Myocyte (in vitro differentiated cells): Measurements from ENCODE around the gene TMEM238. TPM values are rescaled to one million over a fixed set of nuclear protein-coding genes. Genes with fewer than 3 reads are reported as not detected.
"Not testable (repeated sequence)": the region's sequence is repeated elsewhere in the genome, so short reads cannot be mapped to it uniquely, and the experiment has no call there.

Experiments used
- DNase-seq: peaks from one replicate; pipeline ENCODE4 v3.0.0-alpha.2; 2012; ENCODE audit warnings: low read depth
- total RNA-seq: library from RNA; depleted of rRNA; stranded (reverse); fragments of >200 nt; gene quantifications from 2 replicates; pipeline ENCODE4 v1.2.3, GENCODE V29; 2014

The TMEM238 gene
- total RNA-seq, 1 donor from 2014 or later: not detected

DNA sequence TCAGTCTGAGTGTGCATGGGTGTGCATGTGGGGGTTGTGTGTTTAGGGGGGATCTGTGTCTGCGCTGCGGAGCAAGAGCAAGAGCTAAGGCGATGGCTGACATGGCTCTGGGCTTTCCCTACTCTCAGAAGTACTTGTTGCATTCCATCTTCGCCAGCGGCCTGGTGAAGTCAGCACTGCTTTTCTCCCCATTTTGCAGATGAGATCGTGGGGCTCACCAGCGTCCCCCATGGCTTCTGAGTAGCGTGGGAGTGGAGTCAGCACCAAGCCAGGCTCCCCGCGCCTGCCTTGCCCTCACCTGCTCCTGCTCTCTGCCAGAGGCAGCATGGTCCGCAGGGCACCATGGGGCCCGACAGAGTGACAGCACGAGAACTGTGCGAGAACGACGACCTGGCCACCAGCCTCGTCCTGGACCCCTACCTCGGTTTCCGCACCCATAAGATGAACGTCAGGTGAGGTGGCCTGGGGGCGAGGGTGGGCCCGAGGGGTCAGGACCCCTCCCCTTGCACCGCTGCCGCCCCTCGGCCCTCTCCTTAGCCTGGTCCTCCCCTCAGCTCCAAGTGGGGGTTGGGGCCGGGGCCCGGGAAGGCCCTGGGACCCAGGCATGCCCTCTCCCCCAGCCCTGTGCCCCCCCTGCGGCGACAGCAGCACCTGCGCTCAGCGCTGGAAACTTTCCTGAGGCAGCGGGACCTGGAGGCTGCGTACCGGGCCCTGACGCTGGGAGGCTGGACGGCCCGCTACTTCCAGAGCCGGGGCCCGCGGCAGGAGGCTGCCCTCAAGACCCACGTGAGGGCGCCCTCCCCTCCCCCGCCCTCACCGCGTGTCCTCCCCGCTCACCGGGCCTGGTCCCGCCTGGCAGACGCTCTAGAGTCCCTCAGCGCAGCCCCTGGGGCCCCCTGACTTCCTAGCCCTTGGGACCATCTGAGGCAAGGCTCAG is 42.2 kb downstream of the TMEM238 start:
- no peak for DNase-seq

GRCh38 chr19:55341171-55341588 is 42.9 kb downstream of the TMEM238 start:
- DNase-seq: peak; percentile 89

GRCh38 chr19:55340784-55341147 is 43.3 kb downstream of the TMEM238 start:
- DNase-seq: peak; percentile 52

- DNase-seq: no peak
Observed at GRCh38 chr19:55339889-55340783, 44.0 kb downstream of the TMEM238 start.

- peak; percentile 100 for DNase-seq
Observed at GRCh38 chr19:55339105-55339888, 44.8 kb downstream of the TMEM238 start, which contains the start of gene KMT5C. Gene KMT5C, plus strand, starts transcription at chr19:55339876. Its CDS starts 2,061 bp downstream, at chr19:55341937.

- DNase-seq: no peak
Observed at GRCh38 chr19:55336101-55336500, 48.0 kb downstream of the TMEM238 start.

- no peak for DNase-seq
Observed at GRCh38 chr19:55333870-55334269, 50.2 kb downstream of the TMEM238 start.

DNA sequence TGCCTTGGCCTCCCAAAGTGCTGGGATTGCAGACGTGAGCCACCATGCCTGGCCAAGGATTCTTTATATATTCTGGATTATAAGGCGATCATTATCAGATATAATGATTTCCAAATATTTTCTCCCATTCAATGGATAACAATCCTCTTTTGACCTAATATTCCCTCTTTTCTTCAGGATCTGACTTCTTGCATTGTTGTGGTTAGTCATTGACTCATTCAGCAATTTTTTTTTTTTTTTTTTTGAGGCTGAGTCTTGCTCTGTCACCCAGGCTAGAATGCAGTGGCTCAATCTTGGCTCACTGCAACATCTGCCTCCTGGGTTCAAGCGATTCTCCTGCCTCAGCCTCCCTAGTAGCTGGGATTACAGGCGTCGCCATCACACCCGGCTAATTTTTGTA is 54.3 kb downstream of the TMEM238 start:
- not testable (repeated sequence) for DNase-seq

Other genes with a start within 250 kb of the TMEM238 start
- gene TNNT1, start 235.1 kb downstream of the TMEM238 start, total RNA-seq: 4,534 and 4,610 TPM in 2 replicates
- 1.5 and 1.7 TPM in 2 replicates for gene TNNI3, start 226.6 kb downstream of the TMEM238 start, total RNA-seq
- gene DNAAF3, start 217.7 kb downstream of the TMEM238 start, total RNA-seq: 0.94 and 1.4 TPM in 2 replicates
- 1.4 TPM in 1 of 2 replicates, not detected in the other for gene SYT5, start 204.0 kb downstream of the TMEM238 start, total RNA-seq
- 0.05 and 0.31 TPM in 2 replicates for gene PTPRH, start 174.8 kb downstream of the TMEM238 start, total RNA-seq
- 0.73 and 0.83 TPM in 2 replicates for gene TMEM86B, start 155.5 kb downstream of the TMEM238 start, total RNA-seq
- gene PPP6R1, start 125.3 kb downstream of the TMEM238 start, total RNA-seq: 64.6 and 68.0 TPM in 2 replicates
- 37.1 and 39.3 TPM in 2 replicates for gene HSPBP1, start 104.2 kb downstream of the TMEM238 start, total RNA-seq
- gene BRSK1, start 100.3 kb downstream of the TMEM238 start, total RNA-seq: 5.5 and 12.2 TPM in 2 replicates
- not detected in 2 replicates for gene TMEM150B, start 59.0 kb downstream of the TMEM238 start, total RNA-seq
- gene KMT5C, start 44.4 kb downstream of the TMEM238 start, total RNA-seq: 17.3 and 28.9 TPM in 2 replicates
- gene COX6B2, start 29.6 kb downstream of the TMEM238 start, total RNA-seq: 0.24 TPM in 1 of 2 replicates, not detected in the other
- gene GARIN5B, start 21.0 kb downstream of the TMEM238 start, total RNA-seq: not detected in 2 replicates
- 0.19 and 0.83 TPM in 2 replicates for gene IL11, start 13.8 kb downstream of the TMEM238 start, total RNA-seq
- gene TMEM190, start 7.5 kb downstream of the TMEM238 start, total RNA-seq: not detected in 2 replicates
- 321 and 447 TPM in 2 replicates for gene RPL28, start 1.6 kb upstream of the TMEM238 start, total RNA-seq
- 39.8 and 54.9 TPM in 2 replicates for gene UBE2S, start 23.5 kb upstream of the TMEM238 start, total RNA-seq
- gene SHISA7, start 59.0 kb upstream of the TMEM238 start, total RNA-seq: not detected in 2 replicates
- 152 and 196 TPM in 2 replicates for gene ISOC2, start 77.3 kb upstream of the TMEM238 start, total RNA-seq
- not detected in 2 replicates for gene C19orf85, start 80.5 kb upstream of the TMEM238 start, total RNA-seq
- 7.1 and 12.3 TPM in 2 replicates for gene ZNF628, start 92.3 kb upstream of the TMEM238 start, total RNA-seq
- gene NAT14, start 100.9 kb upstream of the TMEM238 start, total RNA-seq: 24.7 and 26.4 TPM in 2 replicates
- 1.2 and 2.1 TPM in 2 replicates for gene SSC5D, start 104.1 kb upstream of the TMEM238 start, total RNA-seq
- 39.9 and 84.5 TPM in 2 replicates for gene SBK2, start 152.8 kb upstream of the TMEM238 start, total RNA-seq
- gene SBK3, start 161.3 kb upstream of the TMEM238 start, total RNA-seq: 1.4 and 5.1 TPM in 2 replicates
- 13.1 and 13.3 TPM in 2 replicates for gene ZNF579, start 196.6 kb upstream of the TMEM238 start, total RNA-seq
- 5.3 and 9.1 TPM in 2 replicates for gene FIZ1, start 215.2 kb upstream of the TMEM238 start, total RNA-seq
- gene ZNF524, start 216.0 kb upstream of the TMEM238 start, total RNA-seq: 21.9 and 29.8 TPM in 2 replicates
- gene ZNF865, start 221.4 kb upstream of the TMEM238 start, total RNA-seq: 2.9 and 3.5 TPM in 2 replicates
- gene ZNF784, start 240.3 kb upstream of the TMEM238 start, total RNA-seq: 8.7 and 9.3 TPM in 2 replicates